Measurements from ENCODE around the gene KRT31.

DNA sequence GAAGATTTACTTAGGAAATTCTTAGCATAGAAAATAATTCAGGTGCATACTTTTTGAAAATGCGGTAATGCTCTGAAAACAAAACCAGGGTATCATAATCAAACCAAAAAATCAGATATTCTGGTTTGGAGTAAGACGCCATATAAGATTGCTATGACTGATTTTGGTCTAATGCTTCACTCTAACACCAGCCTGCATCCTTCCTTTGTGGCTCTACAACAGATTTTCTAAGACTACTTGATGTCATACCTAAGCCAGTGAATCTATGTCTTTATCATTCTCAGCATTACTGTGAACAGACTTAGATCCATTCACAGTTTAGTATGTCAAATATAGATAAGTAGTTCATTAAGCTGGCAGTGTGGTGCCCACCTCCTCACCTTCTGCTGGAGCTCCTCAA lies 28.4 kb downstream of the KRT31 start:
- TF ChIP-seq RCOR1 (IDR thresholded peaks at IDR 0.05; ENCODE audit: low read length), result no peak
- TF ChIP-seq EP300 (IDR thresholded peaks at IDR 0.05; ENCODE audit: borderline replicate concordance in 1 of 2, low read depth in 1 of 2, low read length in 1 of 2), result no peak
- TF ChIP-seq CHD2 (IDR thresholded peaks at IDR 0.05; ENCODE audit: low read length, partially characterized antibody), result no peak
- TF ChIP-seq, protein P1, sequence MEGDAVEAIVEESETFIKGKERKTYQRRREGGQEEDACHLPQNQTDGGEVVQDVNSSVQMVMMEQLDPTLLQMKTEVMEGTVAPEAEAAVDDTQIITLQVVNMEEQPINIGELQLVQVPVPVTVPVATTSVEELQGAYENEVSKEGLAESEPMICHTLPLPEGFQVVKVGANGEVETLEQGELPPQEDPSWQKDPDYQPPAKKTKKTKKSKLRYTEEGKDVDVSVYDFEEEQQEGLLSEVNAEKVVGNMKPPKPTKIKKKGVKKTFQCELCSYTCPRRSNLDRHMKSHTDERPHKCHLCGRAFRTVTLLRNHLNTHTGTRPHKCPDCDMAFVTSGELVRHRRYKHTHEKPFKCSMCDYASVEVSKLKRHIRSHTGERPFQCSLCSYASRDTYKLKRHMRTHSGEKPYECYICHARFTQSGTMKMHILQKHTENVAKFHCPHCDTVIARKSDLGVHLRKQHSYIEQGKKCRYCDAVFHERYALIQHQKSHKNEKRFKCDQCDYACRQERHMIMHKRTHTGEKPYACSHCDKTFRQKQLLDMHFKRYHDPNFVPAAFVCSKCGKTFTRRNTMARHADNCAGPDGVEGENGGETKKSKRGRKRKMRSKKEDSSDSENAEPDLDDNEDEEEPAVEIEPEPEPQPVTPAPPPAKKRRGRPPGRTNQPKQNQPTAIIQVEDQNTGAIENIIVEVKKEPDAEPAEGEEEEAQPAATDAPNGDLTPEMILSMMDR (IDR thresholded peaks at IDR 0.05), result no peak
- no peak for TF ChIP-seq JUND (IDR thresholded peaks at IDR 0.05)
- TF ChIP-seq FOXJ3 (CRISPR knock-in tag; IDR thresholded peaks at IDR 0.05), result no peak
- TF ChIP-seq GATA2 (CRISPR knock-in tag; IDR thresholded peaks at IDR 0.05), result no peak
